Measurements from ENCODE around the gene LRRN2. TPM values are rescaled to one million over a fixed set of nuclear protein-coding genes. Genes with fewer than 3 reads are reported as not detected.

Gene LRRN2
- total and polyA plus RNA-seq, 9 of the 15 experiments (the other 6 are each of a cell fraction or from before 2014, with no cell fraction given) = 0.05 TPM; not detected in 8

- TF ChIP-seq, protein P1, sequence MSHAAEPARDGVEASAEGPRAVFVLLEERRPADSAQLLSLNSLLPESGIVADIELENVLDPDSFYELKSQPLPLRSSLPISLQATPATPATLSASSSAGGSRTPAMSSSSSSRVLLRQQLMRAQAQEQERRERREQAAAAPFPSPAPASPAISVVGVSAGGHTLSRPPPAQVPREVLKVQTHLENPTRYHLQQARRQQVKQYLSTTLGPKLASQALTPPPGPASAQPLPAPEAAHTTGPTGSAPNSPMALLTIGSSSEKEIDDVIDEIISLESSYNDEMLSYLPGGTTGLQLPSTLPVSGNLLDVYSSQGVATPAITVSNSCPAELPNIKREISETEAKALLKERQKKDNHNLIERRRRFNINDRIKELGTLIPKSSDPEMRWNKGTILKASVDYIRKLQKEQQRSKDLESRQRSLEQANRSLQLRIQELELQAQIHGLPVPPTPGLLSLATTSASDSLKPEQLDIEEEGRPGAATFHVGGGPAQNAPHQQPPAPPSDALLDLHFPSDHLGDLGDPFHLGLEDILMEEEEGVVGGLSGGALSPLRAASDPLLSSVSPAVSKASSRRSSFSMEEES (CRISPR knock-in tag; IDR thresholded peaks at IDR 0.05) = no peak
- TF ChIP-seq ZBTB26 (CRISPR knock-in tag; IDR thresholded peaks at IDR 0.05) (no peak), KAT2B (IDR thresholded peaks at IDR 0.05; ENCODE audit: low read depth, low read length) (no peak), HDGF (IDR thresholded peaks at IDR 0.05) (no peak), FOXK2 (conservative IDR thresholded peaks at IDR 0.05 in 1 of 2, IDR thresholded peaks at IDR 0.05 in 1 of 2; ENCODE audit: low read depth in 2 of 2) (no peak), NRF1 (conservative IDR thresholded peaks at IDR 0.05 in 1 of 2, IDR thresholded peaks at IDR 0.05 in 1 of 2) (peak in 1 of 2 experiments; percentile 42; a peak in 2 of 4 replicates), PRMT5 (CRISPR knock-in tag; IDR thresholded peaks at IDR 0.05) (no peak), YBX1 (IDR thresholded peaks at IDR 0.05) (no peak), RBBP5 (IDR thresholded peaks at IDR 0.05; ENCODE audit: borderline replicate concordance, insufficient read depth, low read length, poor library complexity, severe bottlenecking) (no peak), RBM17 (IDR thresholded peaks at IDR 0.05; ENCODE audit: borderline replicate concordance, low read depth, low read length) (no peak), NCOA6 (IDR thresholded peaks at IDR 0.05) (no peak), ZNF146 (CRISPR knock-in tag; IDR thresholded peaks at IDR 0.05; ENCODE audit: unreplicated experiment) (no peak), NR2C2 (CRISPR knock-in tag; IDR thresholded peaks at IDR 0.05) (0 out of 2 replicates have a peak, but pooled peaks have one; percentile 37), NR2C2 (tag; IDR thresholded peaks at IDR 0.05) (peak; percentile 95), GATAD2A (IDR thresholded peaks at IDR 0.05) (no peak), ZNF316 (IDR thresholded peaks at IDR 0.05) (peak; percentile 81), NFIX (CRISPR knock-in tag; IDR thresholded peaks at IDR 0.05; ENCODE audit: low read depth) (no peak), HDAC6 (IDR thresholded peaks at IDR 0.05; ENCODE audit: low read depth, low read length) (no peak), FOXJ3 (CRISPR knock-in tag; IDR thresholded peaks at IDR 0.05) (no peak), NR2F6 (CRISPR knock-in tag; IDR thresholded peaks at IDR 0.05) (no peak)
- TF ChIP-seq, protein P2, sequence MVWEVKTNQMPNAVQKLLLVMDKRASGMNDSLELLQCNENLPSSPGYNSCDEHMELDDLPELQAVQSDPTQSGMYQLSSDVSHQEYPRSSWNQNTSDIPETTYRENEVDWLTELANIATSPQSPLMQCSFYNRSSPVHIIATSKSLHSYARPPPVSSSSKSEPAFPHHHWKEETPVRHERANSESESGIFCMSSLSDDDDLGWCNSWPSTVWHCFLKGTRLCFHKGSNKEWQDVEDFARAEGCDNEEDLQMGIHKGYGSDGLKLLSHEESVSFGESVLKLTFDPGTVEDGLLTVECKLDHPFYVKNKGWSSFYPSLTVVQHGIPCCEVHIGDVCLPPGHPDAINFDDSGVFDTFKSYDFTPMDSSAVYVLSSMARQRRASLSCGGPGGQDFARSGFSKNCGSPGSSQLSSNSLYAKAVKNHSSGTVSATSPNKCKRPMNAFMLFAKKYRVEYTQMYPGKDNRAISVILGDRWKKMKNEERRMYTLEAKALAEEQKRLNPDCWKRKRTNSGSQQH (CRISPR knock-in tag; IDR thresholded peaks at IDR 0.05) = no peak
- TF ChIP-seq, protein P3, sequence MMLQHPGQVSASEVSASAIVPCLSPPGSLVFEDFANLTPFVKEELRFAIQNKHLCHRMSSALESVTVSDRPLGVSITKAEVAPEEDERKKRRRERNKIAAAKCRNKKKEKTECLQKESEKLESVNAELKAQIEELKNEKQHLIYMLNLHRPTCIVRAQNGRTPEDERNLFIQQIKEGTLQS (IDR thresholded peaks at IDR 0.05) = peak; percentile 97
- TF ChIP-seq, protein P3 (CRISPR knock-in tag; conservative IDR thresholded peaks at IDR 0.05) = peak; percentile 59; the same call in 1 of the 2 replicates
These were observed 62.1 kb downstream of the LRRN2 start (continued) for GRCh38 chr1:204623365-204623893.

Measured in K562 (cell line).